Peyer's patch (tissue), 4 donors: ENCODE results near the gene SLC22A6.

ENCODE experiments used
- CTCF ChIP-seq, 6 experiments: fragments of 450-650 bp in 4 of 6; fragments of 200-600 bp in 2 of 6; sonication (generic) in 1 of 6; IDR thresholded peaks; one replicate each; pipeline ENCODE4 v1.5.1; 2017 to 2019; ENCODE audit warnings: antibody characterized with exemption in 6 of 6, mild to moderate bottlenecking in 3 of 6, moderate library complexity in 1 of 6
- POLR2A ChIP-seq, 2 donors: fragments of 450-650 bp; IDR thresholded peaks; one replicate each; pipeline ENCODE4 v1.5.1; 2017; ENCODE audit warnings: antibody characterized with exemption in 2 of 2, mild to moderate bottlenecking in 2 of 2, moderate library complexity in 2 of 2

- TF ChIP-seq CTCF (IDR thresholded peaks at IDR 0.05), result no peak
- TF ChIP-seq POLR2A (IDR thresholded peaks at IDR 0.05), result no peak
These were observed 16.7 kb upstream of the SLC22A6 start for GRCh38 chr11:63001456-63001855.
